GM10847 (cell line): ENCODE data around the gene RTF1.

Experiments
- POLR2A ChIP-seq: IDR thresholded peaks from 2 replicates; pipeline ENCODE4 v1.6.1; 2011; ENCODE audit not compliant: insufficient read length; ENCODE audit errors: extremely low read depth

RTF1 gene

DNA sequence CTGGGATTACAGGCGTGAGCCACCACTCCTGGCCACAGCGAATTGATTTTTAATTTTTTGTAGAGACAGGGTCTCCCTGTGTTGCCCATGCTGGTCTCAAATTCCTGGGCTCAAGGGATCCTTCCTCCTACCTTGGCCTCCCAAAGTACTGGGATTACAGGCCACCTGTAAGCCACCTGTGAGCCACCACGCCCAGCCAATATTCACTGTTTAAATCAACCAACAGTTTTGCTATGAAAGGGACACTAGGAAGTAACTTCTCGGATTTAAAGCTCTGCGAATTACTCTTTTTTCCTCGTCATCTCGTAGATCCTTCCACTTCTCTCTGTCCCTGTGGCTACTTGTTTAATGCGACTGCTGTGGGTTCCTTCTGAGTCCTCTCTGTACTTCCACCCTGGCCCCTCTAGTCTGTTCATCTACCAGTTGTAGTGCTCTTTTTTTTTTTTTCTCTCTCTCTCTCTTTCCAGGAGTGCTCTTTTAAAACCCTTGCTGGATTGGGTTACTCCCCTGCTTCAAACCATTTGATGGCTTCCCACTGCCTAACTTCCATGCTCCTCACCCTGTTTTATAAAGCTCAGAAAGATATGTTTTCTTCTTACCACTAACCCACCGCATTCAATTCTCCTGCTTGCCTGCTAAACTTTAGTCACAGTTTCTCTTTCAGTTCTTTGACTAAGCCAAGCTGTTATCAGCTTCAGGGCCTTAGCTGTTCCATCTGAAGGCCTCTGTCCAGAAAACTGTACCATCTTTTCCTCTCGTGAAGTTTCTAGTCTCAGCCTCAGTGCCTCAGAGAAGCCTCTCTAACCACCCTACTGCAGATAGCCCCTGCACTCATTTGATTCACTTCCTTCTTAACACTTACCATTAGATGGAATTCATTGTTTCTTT, 12.4 kb downstream of the RTF1 start:
- TF ChIP-seq POLR2A = no peak

DNA sequence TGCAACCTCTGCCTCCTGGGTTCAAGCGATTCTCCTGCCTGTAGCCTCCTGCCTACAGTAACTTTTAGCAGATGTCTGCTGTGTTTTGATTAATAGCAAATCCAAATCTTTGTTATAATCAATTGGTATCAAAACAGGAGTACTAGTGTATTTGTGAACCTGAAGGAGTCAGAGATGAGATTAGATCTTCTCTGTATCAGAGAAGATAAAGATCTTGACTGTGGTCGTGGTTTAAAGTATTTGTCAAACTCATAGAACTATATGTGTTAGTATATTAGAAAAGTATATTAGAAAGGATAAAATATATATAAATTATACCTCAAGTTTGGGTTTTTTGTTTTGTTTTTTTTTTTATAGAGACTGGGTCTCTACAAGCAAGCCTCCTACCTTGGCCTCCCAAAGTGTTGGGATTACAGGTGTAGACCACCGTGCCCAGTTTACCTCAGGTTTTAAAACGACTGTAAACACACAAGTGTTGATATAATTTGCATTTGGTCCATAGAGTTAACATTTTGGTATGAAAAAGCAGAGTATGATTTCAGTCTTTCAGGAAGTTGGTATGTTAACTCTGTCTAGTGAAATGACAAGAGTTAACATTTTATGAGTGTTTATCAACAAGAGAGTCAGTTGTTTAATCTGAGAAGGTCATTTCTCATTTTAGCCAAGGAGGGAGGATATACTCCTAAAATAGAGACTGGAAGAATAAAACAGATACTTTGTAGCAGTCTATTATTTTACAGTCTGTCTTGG, 18.3 kb downstream of the RTF1 start:
- TF ChIP-seq POLR2A = no peak

DNA sequence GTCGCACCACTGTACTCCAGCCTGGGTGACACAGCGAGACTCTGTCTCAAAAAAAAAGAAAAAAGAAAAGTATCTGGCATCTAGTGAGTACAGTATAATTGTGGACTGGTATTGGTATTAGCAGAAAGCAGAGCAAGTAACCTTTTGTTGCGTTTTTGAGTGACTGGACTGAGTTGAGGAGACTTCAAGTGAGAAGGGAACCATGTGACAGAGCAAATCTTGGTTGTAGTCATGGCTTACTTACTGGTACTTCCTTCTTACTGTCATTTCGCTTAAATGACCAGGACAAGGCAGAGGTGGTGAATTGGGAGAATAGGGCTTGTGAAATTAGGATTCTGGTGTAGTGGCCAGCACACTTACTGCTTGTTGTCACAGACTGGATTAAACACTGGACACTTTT, 20.6 kb downstream of the RTF1 start:
- TF ChIP-seq POLR2A = no peak

DNA sequence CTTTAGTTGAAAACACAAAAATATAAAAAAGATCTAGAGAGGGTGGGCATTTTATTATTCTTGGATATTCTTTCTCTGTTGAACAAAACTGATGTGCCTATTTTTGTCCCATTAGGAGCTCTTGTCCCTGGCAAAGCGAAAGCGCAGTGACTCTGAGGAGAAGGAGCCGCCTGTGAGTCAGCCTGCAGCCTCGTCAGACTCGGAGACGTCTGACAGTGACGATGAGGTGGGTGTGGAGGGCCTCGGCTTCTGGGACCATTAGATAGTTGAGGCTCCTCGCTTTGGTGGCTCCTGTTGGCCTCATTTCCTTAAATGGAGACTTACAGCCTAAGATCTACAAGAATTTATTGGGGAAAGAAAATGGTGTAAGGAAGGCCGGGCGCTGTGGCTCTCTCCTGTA, 21.3 kb downstream of the RTF1 start:
- no peak for TF ChIP-seq POLR2A

DNA sequence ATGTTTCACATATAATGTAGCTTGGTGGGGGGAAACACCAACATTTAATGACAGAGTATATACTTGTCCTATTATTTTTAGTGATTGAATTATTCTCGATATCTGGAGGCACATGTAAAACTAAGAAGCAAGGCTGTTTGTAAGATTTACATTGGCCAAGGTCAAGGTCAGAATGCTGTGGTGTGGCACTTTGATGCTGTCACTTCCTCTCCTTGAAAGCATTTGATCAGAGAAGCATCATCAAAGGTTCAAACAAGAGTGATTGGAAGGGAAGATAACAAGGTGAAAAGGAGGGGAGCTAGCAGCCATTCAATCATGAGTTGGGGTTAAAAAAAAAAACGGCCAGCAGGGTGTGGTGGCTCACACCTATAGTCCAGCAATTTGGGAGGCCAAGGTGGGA, 26.4 kb downstream of the RTF1 start:
- no peak for TF ChIP-seq POLR2A

DNA sequence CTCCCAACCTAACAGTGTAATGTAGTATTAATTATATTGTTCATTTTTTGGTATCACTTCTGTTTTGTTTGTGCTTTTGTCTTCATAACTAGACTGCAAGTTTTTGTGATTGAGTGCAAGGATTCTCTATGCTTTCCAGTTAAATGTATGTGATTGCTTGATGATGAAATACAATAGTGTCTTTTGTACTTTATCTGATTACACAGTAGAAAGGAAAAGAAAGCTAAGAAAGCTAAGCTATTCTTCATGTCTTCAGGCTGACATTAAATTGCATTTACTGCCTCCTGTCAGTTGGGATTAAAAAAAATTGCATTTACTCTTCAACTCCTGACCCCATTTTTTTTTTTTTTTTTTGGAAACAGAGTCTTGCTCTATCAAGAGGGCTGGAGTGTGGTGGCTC, 28.5 kb downstream of the RTF1 start:
- no peak for TF ChIP-seq POLR2A

DNA sequence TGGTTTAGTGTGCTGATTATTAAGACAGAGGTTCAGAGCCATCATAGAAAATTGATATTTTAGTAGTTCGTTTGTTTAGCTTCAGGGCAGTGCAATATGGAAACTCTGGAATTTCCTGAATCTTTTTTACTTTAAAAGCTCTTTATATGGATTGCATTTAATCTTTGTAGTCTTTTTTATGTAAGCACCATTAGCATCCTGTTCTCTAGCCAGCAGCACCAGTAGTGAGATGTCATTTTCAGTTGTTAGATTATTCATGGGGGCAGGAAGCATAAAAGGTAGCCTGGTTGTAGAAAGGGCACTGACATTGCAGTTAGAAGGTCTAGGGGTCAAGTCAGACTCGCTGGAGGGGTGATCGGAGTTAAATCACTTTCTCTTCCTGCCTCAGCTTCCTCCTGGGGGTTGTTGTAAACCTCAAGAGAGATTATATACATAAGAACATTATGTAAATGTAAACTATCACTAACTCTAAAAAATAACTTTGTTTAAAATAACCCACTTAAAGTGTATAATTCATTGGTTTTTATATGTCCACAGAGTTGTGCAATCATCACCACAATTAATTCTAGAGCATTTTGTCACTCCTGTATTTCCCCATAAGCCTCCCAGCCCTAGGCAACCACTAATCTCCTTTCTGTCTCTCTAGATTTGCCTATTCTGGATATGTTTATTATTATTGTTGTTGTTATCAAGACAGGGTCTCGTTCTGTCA, 45.3 kb downstream of the RTF1 start:
- TF ChIP-seq POLR2A = no peak

DNA sequence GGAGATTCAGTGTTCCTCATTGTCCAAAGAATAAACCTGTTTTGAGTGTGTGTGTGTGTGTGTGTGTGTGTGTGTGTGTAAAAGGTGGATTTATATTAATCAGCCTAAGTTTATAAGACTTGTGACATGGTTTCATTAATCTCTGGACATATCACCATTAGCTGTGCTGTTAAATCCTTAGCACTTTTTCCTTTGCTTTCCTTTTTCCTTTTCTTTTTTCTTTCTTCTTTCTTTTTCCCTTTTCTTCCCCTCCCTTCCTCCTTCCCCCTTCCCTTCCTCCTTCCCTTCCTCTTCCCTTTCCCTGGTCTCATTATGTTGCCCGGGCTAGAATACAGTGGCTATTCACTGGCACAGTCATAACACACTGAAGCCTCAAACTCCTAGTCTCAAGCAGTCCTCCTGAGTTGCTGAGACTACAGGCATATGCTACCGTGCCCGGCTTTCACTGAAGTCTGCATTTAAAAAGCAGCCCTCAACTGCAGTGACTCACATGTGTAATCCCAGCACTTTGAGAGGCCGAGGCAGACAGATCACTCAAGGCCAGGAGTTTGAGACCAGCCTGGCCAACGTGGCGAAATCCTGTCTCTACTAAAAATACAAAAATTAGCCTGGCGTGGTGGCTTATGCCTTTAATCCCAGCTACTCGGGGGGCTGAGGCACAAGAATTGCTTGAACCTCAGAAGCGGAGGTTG, 48.1 kb downstream of the RTF1 start:
- no peak for TF ChIP-seq POLR2A

DNA sequence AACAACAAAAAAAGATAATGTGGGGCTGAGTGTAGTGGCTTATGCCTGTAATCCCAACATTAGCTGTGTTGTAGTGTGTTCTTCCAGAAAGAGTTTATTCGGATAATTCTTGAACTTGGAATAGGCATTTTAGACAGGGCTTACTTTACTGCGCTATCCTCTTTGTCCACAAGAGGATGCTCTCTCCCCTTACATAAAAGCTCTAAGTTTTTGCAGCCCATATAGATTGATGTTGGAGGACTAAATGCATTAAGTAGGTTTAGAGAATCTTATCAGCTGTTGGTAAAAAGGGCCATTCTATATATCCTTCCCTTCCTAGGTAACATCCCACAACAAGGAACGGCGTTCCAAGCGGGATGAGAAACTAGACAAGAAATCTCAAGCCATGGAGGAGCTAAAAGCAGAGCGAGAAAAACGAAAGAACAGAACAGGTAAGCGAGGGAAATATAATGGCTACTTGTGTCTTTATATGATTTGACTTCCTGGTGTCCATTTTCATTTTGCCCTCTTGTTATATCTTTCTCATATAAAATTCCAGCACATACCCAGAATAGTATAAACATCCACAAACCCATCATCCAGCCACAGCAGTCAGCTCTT, 49.0 kb downstream of the RTF1 start:
- no peak for TF ChIP-seq POLR2A

DNA sequence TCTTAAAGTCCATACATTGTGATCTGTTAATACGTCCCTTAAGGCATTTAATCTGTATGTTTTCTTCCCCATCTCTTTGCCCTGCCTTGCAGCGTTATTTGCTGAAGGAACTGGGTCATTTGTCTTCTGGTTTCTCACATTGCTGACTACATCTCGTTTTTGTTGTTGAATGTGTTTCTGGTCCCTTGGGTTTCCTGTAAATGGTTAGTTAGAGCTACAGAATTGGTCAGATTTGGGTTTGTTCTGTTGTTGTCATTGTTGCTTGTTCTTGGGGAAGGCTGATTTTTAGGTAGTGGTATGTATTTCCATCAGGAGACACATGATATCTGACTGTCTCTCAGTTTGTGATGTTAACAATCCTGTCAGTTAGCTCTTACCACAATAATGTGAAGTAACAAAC, 49.8 kb downstream of the RTF1 start:
- TF ChIP-seq POLR2A = no peak

DNA sequence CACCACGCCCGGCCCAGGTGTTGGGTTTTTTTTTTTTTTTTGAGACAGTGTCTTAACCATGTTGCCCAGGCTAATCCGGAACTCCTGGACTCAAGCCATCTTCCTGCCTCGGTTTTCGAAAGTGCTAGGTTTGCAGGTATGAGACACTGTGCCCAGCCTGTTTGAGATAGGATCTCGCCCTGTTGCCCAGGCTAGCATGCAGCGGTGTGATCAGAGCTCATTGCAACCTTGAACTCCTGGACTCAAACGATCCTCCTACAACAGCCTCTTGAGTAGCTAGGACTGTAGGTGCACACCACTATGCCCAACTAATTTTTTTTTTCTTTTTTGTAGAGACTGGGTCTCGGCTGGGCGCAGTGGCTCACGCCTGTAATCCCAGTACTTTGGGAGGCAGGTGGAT, 56.5 kb downstream of the RTF1 start:
- TF ChIP-seq POLR2A = no peak

DNA sequence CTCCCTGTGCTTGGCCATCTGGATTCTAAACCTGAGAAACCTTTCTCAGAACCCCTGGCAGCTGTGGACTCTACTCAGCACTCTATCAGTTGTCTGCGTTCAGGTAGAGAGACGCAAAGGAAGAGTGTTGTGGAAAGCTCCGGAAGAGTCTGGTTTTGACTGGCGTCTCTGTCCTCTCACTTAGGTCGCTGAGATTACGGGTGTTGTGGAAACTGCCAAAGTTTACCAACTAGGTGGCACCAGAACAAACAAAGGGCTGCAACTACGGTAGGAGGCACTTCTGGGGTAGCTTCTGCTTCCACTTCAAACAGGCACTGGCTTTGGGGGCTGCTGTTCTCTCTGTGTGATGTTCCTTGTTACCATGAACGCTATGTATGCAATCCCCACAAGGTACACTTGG, 57.5 kb downstream of the RTF1 start:
- TF ChIP-seq POLR2A = no peak

DNA sequence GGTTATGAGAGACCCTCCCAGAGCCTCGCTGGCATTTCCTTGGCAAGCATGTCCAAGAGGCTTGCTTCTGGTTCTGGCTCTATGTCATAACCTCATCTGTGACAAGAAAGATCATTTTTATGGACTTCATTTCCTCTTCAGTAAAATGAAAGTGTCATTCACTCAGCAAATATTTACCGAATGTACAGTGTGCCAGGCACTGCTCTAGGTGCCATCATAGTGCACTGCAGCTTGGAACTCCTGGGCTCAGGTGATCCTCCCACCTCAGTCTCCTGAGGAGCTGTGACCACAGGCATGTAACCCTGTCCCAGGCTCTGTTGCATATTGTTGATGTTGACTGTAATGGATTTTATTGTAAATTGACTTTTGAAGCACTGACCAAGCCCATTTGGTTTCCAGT, 58.0 kb downstream of the RTF1 start:
- no peak for TF ChIP-seq POLR2A

DNA sequence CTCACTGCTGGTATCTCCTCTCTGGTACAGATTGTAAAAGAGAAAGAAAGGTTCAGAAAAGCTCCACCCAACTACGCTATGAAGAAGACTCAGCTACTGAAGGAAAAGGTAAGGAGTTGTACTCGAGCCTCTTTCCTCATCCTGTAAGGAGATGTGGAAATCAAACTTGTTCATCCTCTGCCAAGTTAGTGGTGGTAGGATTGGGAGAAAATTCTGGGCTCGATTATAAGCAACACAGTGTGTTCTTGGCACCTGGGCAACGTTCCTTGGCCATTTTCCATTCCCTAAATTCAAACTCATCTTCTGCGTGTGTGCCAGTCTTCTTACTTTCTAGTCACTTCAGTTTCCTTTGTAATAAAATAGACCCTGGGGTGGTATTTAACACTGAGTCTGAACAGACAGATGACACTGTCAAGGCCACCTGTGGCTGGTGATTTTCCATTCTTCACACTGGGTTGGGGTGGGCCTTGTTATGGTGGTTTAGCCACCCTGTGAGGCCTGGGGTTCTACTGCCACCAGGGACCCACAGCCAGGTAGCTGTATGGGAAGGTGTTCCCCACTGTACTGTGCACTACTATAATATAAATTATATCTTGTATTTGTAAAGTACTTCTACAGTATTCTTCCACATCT, 59.6 kb downstream of the RTF1 start:
- TF ChIP-seq POLR2A = no peak
